DOHH2 (cell line): ENCODE measurements around the gene CD63.
A peak's percentile ranks its signal among the peaks of the same experiment; 100 is the strongest.

Source experiments
- H3F3A ChIP-seq: fragments of 200-600 bp; sonication (generic), shearing (Covaris generic); 2 replicates; pipeline ENCODE4 v1.6.0; 2016; ENCODE audit warnings: antibody characterized with exemption, mild to moderate bottlenecking; ENCODE audit not compliant: control insufficient read depth, insufficient read depth
- H3K27ac ChIP-seq: fragments of 200-600 bp; sonication (generic); 2 replicates; pipeline ENCODE4 v1.5.1; 2014; ENCODE audit warnings: low read depth, mild to moderate bottlenecking, low read length, moderate library complexity
- H3K27me3 ChIP-seq: fragments of 200-600 bp; sonication (generic); 2 replicates; pipeline ENCODE4 v1.6.1; 2014; ENCODE audit warnings: mild to moderate bottlenecking, low read length, mixed read lengths; ENCODE audit not compliant: control insufficient read depth
- H3K36me3 ChIP-seq: fragments of 200-600 bp; sonication (generic); 2 replicates; pipeline ENCODE4 v1.6.1; 2014; ENCODE audit warnings: mild to moderate bottlenecking, low read length, moderate library complexity, mixed read lengths; ENCODE audit not compliant: control insufficient read depth
- H3K4me1 ChIP-seq: fragments of 200-600 bp; sonication (generic); 2 replicates; pipeline ENCODE4 v1.6.1; 2014; ENCODE audit warnings: mild to moderate bottlenecking, low read length, mixed read lengths; ENCODE audit not compliant: control insufficient read depth
- H3K4me2 ChIP-seq: fragments of 200-600 bp; sonication (generic); 2 replicates; pipeline ENCODE4 v1.6.0; 2014; ENCODE audit warnings: mild to moderate bottlenecking, low read length, moderate library complexity
- H3K4me3 ChIP-seq: fragments of 200-600 bp; sonication (generic); 2 replicates; pipeline ENCODE4 v1.5.1; 2014; ENCODE audit warnings: mild to moderate bottlenecking, low read length, mixed read lengths
- H3K79me2 ChIP-seq: fragments of 200-600 bp; sonication (generic); 2 replicates; pipeline ENCODE4 v1.6.1; 2014; ENCODE audit warnings: mild to moderate bottlenecking, low read length, mixed read lengths; ENCODE audit not compliant: control insufficient read depth
- H3K9me2 ChIP-seq: fragments of 200-600 bp; sonication (generic); replicated peaks from 2 replicates; pipeline ENCODE4 v1.6.1; 2014; ENCODE audit warnings: mild to moderate bottlenecking, low read length, mixed read lengths; ENCODE audit not compliant: control insufficient read depth
- H3K9me3 ChIP-seq: fragments of 200-600 bp; sonication (generic); 2 replicates; pipeline ENCODE4 v1.6.1; 2014; ENCODE audit warnings: antibody characterized with exemption, low read length, mixed read lengths; ENCODE audit not compliant: control insufficient read depth, insufficient read depth
- H4K20me1 ChIP-seq: fragments of 200-600 bp; sonication (generic); 2 replicates; pipeline ENCODE4 v1.6.0; 2014; ENCODE audit warnings: low read depth, mild to moderate bottlenecking, antibody characterized with exemption, low read length, moderate library complexity; ENCODE audit not compliant: control insufficient read depth, insufficient read depth
- EZH2phosphoT487 ChIP-seq: fragments of 200-600 bp; sonication (generic); IDR thresholded peaks from 2 replicates; pipeline ENCODE4 v1.6.1; 2017; ENCODE audit warnings: borderline replicate concordance, mild to moderate bottlenecking, antibody characterized with exemption, low read length, moderate library complexity, mixed read lengths
- TF ChIP-seq, protein P1 (sequence below): fragments of 200-600 bp; sonication (generic); IDR thresholded peaks from one replicate; pipeline ENCODE4 v1.5.1; 2014; ENCODE audit warnings: antibody characterized with exemption, mild to moderate bottlenecking, low read depth, low read length; ENCODE audit not compliant: poor library complexity, severe bottlenecking

CD63 gene

DNA sequence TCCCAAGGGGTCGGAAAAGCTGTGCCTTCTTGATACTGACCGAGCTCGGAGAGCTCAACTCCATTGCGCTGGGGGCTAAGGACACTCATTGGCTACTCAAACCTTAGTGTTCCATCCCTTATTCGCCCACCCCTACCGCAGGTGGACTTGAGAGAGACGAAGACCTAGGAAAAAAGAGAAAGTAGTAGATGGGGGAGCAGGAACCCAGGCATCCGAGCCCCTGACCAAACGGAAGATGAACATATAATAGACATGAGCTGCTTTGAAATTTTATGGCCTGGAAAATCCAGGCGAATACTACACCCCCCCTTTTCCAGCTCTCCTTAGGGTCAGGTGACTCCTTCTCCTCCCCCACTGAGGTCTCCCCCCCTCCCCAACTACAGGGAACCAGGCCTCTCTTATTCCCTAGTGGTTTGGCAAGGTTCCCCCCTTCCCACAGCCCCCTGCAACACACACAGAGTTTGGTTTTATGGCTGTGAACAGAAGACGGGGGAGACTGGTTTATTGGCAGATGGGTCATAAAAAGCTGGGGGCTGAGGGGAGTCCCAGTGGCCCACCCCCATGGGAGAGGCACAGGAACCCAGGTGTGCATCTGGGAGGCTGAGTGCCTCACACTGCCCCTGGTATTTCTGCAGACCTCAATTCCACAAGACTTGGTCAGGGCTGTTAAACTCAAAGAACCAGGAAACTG is 15.7 kb upstream of the CD63 start:
- peaks cover 19% of the 10 kb centered on the region for H3K79me2 ChIP-seq

DNA sequence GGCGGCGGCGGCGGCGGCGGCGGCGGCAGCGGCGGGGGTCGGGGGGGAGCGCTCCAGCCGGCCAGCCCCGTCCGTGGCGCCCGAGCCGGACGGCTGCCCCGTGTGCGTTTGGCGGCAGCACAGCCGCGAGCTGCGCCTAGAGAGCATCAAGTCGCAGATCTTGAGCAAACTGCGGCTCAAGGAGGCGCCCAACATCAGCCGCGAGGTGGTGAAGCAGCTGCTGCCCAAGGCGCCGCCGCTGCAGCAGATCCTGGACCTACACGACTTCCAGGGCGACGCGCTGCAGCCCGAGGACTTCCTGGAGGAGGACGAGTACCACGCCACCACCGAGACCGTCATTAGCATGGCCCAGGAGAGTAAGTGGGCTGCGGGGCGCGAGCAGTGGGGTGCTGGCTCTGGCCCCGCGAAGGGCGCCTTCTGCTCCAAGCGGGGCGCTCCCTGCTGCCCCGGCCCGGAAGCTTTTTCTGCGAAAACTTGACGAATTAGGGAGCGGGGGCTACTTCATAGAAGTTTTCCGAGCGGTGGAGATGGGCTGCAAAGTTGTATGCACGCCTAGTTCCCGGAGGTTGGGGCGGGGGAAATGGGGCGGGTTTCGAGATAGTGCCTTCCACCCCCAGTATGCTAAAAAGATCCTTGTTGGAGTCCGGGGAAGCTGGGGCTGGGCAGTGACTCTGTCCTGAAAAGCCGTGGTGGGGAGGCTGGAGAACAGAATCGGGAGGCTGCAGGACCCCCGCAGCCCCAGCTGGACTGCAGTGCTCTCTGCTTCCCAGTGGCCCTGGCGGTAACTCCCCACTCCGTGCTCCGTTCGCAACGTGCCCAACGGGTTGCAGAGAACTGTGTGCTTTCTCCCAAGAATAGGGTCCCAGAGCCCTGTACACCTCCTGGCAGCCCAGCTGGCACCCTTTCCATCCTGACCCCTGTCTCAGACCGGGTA is 14.9 kb upstream of the CD63 start:
- H3K9me3 ChIP-seq, result no peaks in the 10 kb centered on the region
- H3K79me2 ChIP-seq, result peaks cover 19% of the 10 kb centered on the region
- no peaks in the 10 kb centered on the region for H3K9me2 ChIP-seq
- H3K4me3 ChIP-seq, result peak overlapping the region; percentile 96
- peaks cover 2% of the 10 kb centered on the region; the same call in 1 of the 2 replicates for H3K36me3 ChIP-seq
- H3K27ac ChIP-seq, result no peak overlapping the region
- peak overlapping the region; percentile 79 for H3K4me2 ChIP-seq
- 0 out of 2 replicates have a peak, but pooled peaks cover 13% of the 10 kb centered on the region for H4K20me1 ChIP-seq
- no peak for TF ChIP-seq EZH2phosphoT487
- TF ChIP-seq, protein P1, sequence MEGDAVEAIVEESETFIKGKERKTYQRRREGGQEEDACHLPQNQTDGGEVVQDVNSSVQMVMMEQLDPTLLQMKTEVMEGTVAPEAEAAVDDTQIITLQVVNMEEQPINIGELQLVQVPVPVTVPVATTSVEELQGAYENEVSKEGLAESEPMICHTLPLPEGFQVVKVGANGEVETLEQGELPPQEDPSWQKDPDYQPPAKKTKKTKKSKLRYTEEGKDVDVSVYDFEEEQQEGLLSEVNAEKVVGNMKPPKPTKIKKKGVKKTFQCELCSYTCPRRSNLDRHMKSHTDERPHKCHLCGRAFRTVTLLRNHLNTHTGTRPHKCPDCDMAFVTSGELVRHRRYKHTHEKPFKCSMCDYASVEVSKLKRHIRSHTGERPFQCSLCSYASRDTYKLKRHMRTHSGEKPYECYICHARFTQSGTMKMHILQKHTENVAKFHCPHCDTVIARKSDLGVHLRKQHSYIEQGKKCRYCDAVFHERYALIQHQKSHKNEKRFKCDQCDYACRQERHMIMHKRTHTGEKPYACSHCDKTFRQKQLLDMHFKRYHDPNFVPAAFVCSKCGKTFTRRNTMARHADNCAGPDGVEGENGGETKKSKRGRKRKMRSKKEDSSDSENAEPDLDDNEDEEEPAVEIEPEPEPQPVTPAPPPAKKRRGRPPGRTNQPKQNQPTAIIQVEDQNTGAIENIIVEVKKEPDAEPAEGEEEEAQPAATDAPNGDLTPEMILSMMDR, result no peak
- peaks cover 51% of the 10 kb centered on the region for H3K4me1 ChIP-seq
- H3F3A ChIP-seq, result peaks cover 12% of the 10 kb centered on the region
- peaks cover 4% of the 10 kb centered on the region; the same call in 1 of the 2 replicates for H3K27me3 ChIP-seq

More for the DNA sequence above, 15.7 kb upstream of the CD63 start:
- peak overlapping the region; percentile 79 for H3K4me2 ChIP-seq
- no peak overlapping the region for H3K27ac ChIP-seq
- TF ChIP-seq, protein P1, result no peak
- no peak for TF ChIP-seq EZH2phosphoT487
- H3K27me3 ChIP-seq, result peaks cover 4% of the 10 kb centered on the region; the same call in 1 of the 2 replicates
- peaks cover 9% of the 10 kb centered on the region; the same call in 1 of the 2 replicates for H3K36me3 ChIP-seq
- H3K9me3 ChIP-seq, result no peaks in the 10 kb centered on the region
- 0 out of 2 replicates have a peak, but pooled peaks cover 13% of the 10 kb centered on the region for H4K20me1 ChIP-seq
- peak overlapping the region; percentile 96 for H3K4me3 ChIP-seq
- H3K9me2 ChIP-seq, result no peaks in the 10 kb centered on the region
- H3K4me1 ChIP-seq, result peaks cover 47% of the 10 kb centered on the region
- H3F3A ChIP-seq, result peaks cover 12% of the 10 kb centered on the region

DNA sequence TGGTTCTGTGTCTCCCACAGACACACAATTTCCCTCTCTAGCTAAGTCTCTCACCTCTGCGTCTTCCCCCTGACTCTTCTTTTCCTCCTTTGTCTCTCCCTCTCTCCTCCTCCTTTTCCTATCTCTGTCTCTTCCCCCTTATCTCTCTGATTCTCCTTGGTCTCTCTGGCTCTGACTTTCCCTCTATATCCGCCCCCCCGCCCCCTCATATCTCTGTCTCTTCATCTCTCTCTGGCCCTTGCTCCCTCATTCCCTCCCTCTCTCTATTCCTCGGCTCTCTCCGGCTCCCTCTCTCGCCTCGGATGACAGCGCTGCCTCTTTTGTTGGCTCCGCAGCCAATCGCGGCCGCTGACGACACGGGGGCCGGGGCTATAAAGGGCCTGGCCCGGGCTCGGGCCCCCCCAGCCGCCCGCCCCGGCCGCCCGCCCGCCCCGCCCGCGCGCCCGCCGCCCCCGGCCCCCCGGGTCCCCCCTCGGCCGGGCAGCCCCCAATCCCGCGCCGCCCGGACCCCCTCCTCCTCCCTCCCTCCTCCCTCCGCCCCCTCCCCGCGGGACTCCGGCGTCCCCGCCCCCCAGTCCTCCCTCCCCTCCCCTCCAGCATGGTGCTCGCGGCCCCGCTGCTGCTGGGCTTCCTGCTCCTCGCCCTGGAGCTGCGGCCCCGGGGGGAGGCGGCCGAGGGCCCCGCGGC is 14.1 kb upstream of the CD63 start, which contains the start of gene GDF11:
Gene GDF11 (plus strand): TSS at position 404 of the 687 bp plus-strand sequence. CDS start 195 bp downstream, at position 599.
- Histone ChIP-seq H3K9me2 (no peaks in the 10 kb centered on the region), H3K27me3 (peaks cover 4% of the 10 kb centered on the region; the same call in 1 of the 2 replicates), H3K4me3 (peak within 1 kb of the TSS; percentile 96), H3K4me2 (peak within 1 kb of the TSS; percentile 85), H3K36me3 (no peaks in the 10 kb centered on the region), H3K79me2 (peaks cover 19% of the 10 kb centered on the region), H3K27ac (no peak within 1 kb of the TSS), H3K9me3 (no peaks in the 10 kb centered on the region), H4K20me1 (0 out of 2 replicates have a peak, but pooled peaks cover 13% of the 10 kb centered on the region), H3F3A (peaks cover 14% of the 10 kb centered on the region), H3K4me1 (peaks cover 58% of the 10 kb centered on the region)
- TF ChIP-seq, protein P1, result no peak
- TF ChIP-seq EZH2phosphoT487, result no peak
